ENCODE results near the gene TBPL2. TPM values are rescaled to one million over a fixed set of nuclear protein-coding genes. Genes with fewer than 3 reads are reported as not detected.

The TBPL2 gene
- total RNA-seq, 1 donor from 2014 or later: not detected

GRCh38 chr14:55419663-55420062, 20.8 kb downstream of the TBPL2 start:
- H3K36me3 ChIP-seq (ENCODE audit: control insufficient read depth, insufficient read depth, low read length): no peaks in the 10 kb centered on the region
- no peak overlapping the region for H3K4me3 ChIP-seq (ENCODE audit: low read depth, low read length)
- no peak for DNase-seq (ENCODE audit: low read depth)
- H3K27me3 ChIP-seq (ENCODE audit: control insufficient read depth, insufficient read depth, low read length): no peaks in the 10 kb centered on the region
- no peak for FAIRE-seq
- TF ChIP-seq CTCF (IDR thresholded peaks at IDR 0.05; ENCODE audit: insufficient read depth, low read length, severe bottlenecking): no peak

- H3K36me3 ChIP-seq (ENCODE audit: control insufficient read depth, insufficient read depth, low read length): no peaks in the 10 kb centered on the region
- H3K27me3 ChIP-seq (ENCODE audit: control insufficient read depth, insufficient read depth, low read length): no peaks in the 10 kb centered on the region
- TF ChIP-seq CTCF (IDR thresholded peaks at IDR 0.05; ENCODE audit: insufficient read depth, low read length, severe bottlenecking): no peak
- no peak for FAIRE-seq
- no peak for DNase-seq (ENCODE audit: low read depth)
- no peak overlapping the region for H3K4me3 ChIP-seq (ENCODE audit: low read depth, low read length)
Observed at GRCh38 chr14:55418411-55418810, 22.0 kb downstream of the TBPL2 start.

GRCh38 chr14:55417955-55418354, 22.5 kb downstream of the TBPL2 start:
- no peaks in the 10 kb centered on the region for H3K36me3 ChIP-seq (ENCODE audit: control insufficient read depth, insufficient read depth, low read length)
- no peak for TF ChIP-seq CTCF (IDR thresholded peaks at IDR 0.05; ENCODE audit: insufficient read depth, low read length, severe bottlenecking)
- H3K4me3 ChIP-seq (ENCODE audit: low read depth, low read length): no peak overlapping the region
- no peak for DNase-seq (ENCODE audit: low read depth)
- no peak for FAIRE-seq
- H3K27me3 ChIP-seq (ENCODE audit: control insufficient read depth, insufficient read depth, low read length): no peaks in the 10 kb centered on the region

- FAIRE-seq (no peak), DNase-seq (ENCODE audit: low read depth) (peak; percentile 32)
- TF ChIP-seq CTCF (IDR thresholded peaks at IDR 0.05; ENCODE audit: insufficient read depth, low read length, severe bottlenecking): peak; percentile 56
- Histone ChIP-seq H3K27me3 (ENCODE audit: control insufficient read depth, insufficient read depth, low read length) (no peaks in the 10 kb centered on the region), H3K4me3 (ENCODE audit: low read depth, low read length) (no peak overlapping the region), H3K36me3 (ENCODE audit: control insufficient read depth, insufficient read depth, low read length) (no peaks in the 10 kb centered on the region)
Observed at GRCh38 chr14:55416866-55417265, 23.6 kb downstream of the TBPL2 start.

GRCh38 chr14:55414551-55414950, 25.9 kb downstream of the TBPL2 start:
- Histone ChIP-seq H3K4me3 (ENCODE audit: low read depth, low read length) (no peak overlapping the region), H3K36me3 (ENCODE audit: control insufficient read depth, insufficient read depth, low read length) (no peaks in the 10 kb centered on the region), H3K27me3 (ENCODE audit: control insufficient read depth, insufficient read depth, low read length) (no peaks in the 10 kb centered on the region)
- TF ChIP-seq CTCF (IDR thresholded peaks at IDR 0.05; ENCODE audit: insufficient read depth, low read length, severe bottlenecking): no peak
- DNase-seq (ENCODE audit: low read depth) (no peak), FAIRE-seq (no peak)

- H3K36me3 ChIP-seq (ENCODE audit: control insufficient read depth, insufficient read depth, low read length): no peaks in the 10 kb centered on the region
- H3K27me3 ChIP-seq (ENCODE audit: control insufficient read depth, insufficient read depth, low read length): no peaks in the 10 kb centered on the region
- DNase-seq (ENCODE audit: low read depth): peak; percentile 95
- FAIRE-seq: no peak
- no peak for TF ChIP-seq CTCF (IDR thresholded peaks at IDR 0.05; ENCODE audit: insufficient read depth, low read length, severe bottlenecking)
- no peak overlapping the region for H3K4me3 ChIP-seq (ENCODE audit: low read depth, low read length)
Observed at GRCh38 chr14:55412676-55413075, 27.7 kb downstream of the TBPL2 start.
